ENCODE results near the gene CSF1R.
"Not testable (repeated sequence)": the region's sequence is repeated elsewhere in the genome, so short reads cannot be mapped to it uniquely, and the experiment has no call there.

The CSF1R gene

GRCh38 chr5:150051657-150052195 is 34.6 kb downstream of the CSF1R start:
- H3K4me3 ChIP-seq (ENCODE audit: low read depth, low read length): no peak overlapping the region
- no peak for DNase-seq (ENCODE audit: low read depth)
- TF ChIP-seq CTCF (IDR thresholded peaks at IDR 0.05; ENCODE audit: control insufficient read depth, extremely low read depth, insufficient read depth): no peak

GRCh38 chr5:150050172-150050811 is 36.1 kb downstream of the CSF1R start:
- not testable (repeated sequence) for H3K4me3 ChIP-seq (ENCODE audit: low read depth, low read length); DNase-seq (ENCODE audit: low read depth)

GRCh38 chr5:150046031-150046430 is 40.3 kb downstream of the CSF1R start:
- no peak for TF ChIP-seq CTCF (IDR thresholded peaks at IDR 0.05; ENCODE audit: control insufficient read depth, extremely low read depth, insufficient read depth)
- DNase-seq (ENCODE audit: low read depth): no peak
- no peak overlapping the region for H3K4me3 ChIP-seq (ENCODE audit: low read depth, low read length)

GRCh38 chr5:150045549-150045948 is 40.8 kb downstream of the CSF1R start:
- TF ChIP-seq CTCF (IDR thresholded peaks at IDR 0.05; ENCODE audit: control insufficient read depth, extremely low read depth, insufficient read depth): no peak
- no peak for DNase-seq (ENCODE audit: low read depth)
- H3K4me3 ChIP-seq (ENCODE audit: low read depth, low read length): no peak overlapping the region

GRCh38 chr5:150044712-150045111 is 41.6 kb downstream of the CSF1R start:
- no peak overlapping the region for H3K4me3 ChIP-seq (ENCODE audit: low read depth, low read length)
- no peak for TF ChIP-seq CTCF (IDR thresholded peaks at IDR 0.05; ENCODE audit: control insufficient read depth, extremely low read depth, insufficient read depth)

GRCh38 chr5:150044329-150044681 is 42.0 kb downstream of the CSF1R start:
- DNase-seq (ENCODE audit: low read depth): no peak
- H3K4me3 ChIP-seq (ENCODE audit: low read depth, low read length): no peak overlapping the region
- no peak for TF ChIP-seq CTCF (IDR thresholded peaks at IDR 0.05; ENCODE audit: control insufficient read depth, extremely low read depth, insufficient read depth)

More at GRCh38 chr5:150044712-150045111, 41.6 kb downstream of the CSF1R start:
- DNase-seq (ENCODE audit: low read depth): no peak

GRCh38 chr5:150043657-150044328 is 42.6 kb downstream of the CSF1R start:
- no peak for TF ChIP-seq CTCF (IDR thresholded peaks at IDR 0.05; ENCODE audit: control insufficient read depth, extremely low read depth, insufficient read depth)
- H3K4me3 ChIP-seq (ENCODE audit: low read depth, low read length): no peak overlapping the region
- DNase-seq (ENCODE audit: low read depth): no peak

Measured in LNCaP clone FGC (cell line).